Thyroid gland (tissue), 4 donors: Measurements from ENCODE around the gene POLR2B.

ENCODE experiments used
- POLR2A ChIP-seq, 2 donors: fragments of 450-650 bp; IDR thresholded peaks; one replicate each; pipeline ENCODE4 v1.6.1; 2017; ENCODE audit warnings: antibody characterized with exemption in 2 of 2, mild to moderate bottlenecking in 2 of 2, moderate library complexity in 1 of 2
- TF ChIP-seq, protein P1 (sequence below), 6 experiments: fragments of 200-600 bp in 3 of 6; fragments of 450-650 bp in 3 of 6; sonication (generic) in 3 of 6; IDR thresholded peaks; one replicate each; pipeline ENCODE4 v1.5.1; 2016 to 2019; ENCODE audit warnings: antibody characterized with exemption in 6 of 6, mild to moderate bottlenecking in 2 of 6, inconsistent platforms in 1 of 6, moderate library complexity in 1 of 6

- TF ChIP-seq, protein P1, sequence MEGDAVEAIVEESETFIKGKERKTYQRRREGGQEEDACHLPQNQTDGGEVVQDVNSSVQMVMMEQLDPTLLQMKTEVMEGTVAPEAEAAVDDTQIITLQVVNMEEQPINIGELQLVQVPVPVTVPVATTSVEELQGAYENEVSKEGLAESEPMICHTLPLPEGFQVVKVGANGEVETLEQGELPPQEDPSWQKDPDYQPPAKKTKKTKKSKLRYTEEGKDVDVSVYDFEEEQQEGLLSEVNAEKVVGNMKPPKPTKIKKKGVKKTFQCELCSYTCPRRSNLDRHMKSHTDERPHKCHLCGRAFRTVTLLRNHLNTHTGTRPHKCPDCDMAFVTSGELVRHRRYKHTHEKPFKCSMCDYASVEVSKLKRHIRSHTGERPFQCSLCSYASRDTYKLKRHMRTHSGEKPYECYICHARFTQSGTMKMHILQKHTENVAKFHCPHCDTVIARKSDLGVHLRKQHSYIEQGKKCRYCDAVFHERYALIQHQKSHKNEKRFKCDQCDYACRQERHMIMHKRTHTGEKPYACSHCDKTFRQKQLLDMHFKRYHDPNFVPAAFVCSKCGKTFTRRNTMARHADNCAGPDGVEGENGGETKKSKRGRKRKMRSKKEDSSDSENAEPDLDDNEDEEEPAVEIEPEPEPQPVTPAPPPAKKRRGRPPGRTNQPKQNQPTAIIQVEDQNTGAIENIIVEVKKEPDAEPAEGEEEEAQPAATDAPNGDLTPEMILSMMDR (IDR thresholded peaks at IDR 0.05), result no peak
- no peak for TF ChIP-seq POLR2A (IDR thresholded peaks at IDR 0.05)
Observed at GRCh38 chr4:57051095-57051494, 72.4 kb downstream of the POLR2B start.
